ENCODE data around the gene MED15. TPM values are rescaled to one million over a fixed set of nuclear protein-coding genes. Genes with fewer than 3 reads are reported as not detected.

MED15 gene
- total and polyA plus RNA-seq, 12 donors: 33.8 to 66.8 (median 40.9) TPM

GRCh38 chr22:20531154-20531403, 23.7 kb downstream of the MED15 start:
- ATAC-seq: no peak
- no peaks in the 10 kb centered on the region for H3K27me3 ChIP-seq
- H3K4me3 ChIP-seq: no peak overlapping the region
- TF ChIP-seq, protein P1, sequence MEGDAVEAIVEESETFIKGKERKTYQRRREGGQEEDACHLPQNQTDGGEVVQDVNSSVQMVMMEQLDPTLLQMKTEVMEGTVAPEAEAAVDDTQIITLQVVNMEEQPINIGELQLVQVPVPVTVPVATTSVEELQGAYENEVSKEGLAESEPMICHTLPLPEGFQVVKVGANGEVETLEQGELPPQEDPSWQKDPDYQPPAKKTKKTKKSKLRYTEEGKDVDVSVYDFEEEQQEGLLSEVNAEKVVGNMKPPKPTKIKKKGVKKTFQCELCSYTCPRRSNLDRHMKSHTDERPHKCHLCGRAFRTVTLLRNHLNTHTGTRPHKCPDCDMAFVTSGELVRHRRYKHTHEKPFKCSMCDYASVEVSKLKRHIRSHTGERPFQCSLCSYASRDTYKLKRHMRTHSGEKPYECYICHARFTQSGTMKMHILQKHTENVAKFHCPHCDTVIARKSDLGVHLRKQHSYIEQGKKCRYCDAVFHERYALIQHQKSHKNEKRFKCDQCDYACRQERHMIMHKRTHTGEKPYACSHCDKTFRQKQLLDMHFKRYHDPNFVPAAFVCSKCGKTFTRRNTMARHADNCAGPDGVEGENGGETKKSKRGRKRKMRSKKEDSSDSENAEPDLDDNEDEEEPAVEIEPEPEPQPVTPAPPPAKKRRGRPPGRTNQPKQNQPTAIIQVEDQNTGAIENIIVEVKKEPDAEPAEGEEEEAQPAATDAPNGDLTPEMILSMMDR (IDR thresholded peaks at IDR 0.05): no peak
- H3K4me1 ChIP-seq: peaks cover 43 to 86% (median 72%) of the 10 kb centered on the region in 9 donors
- 5 to 20% methylated on average over 1 of the region's 1 CpG for WGBS, 2 donors
- H3K9me3 ChIP-seq: no peaks in the 10 kb centered on the region
- intact Hi-C loops (cut with DNase I): no loop called here
- no peak for DNase-seq
- H3K36me3 ChIP-seq: peaks cover 0 to 66% (median 4%) of the 10 kb centered on the region in 9 donors
- H3K27ac ChIP-seq: peak overlapping the region; percentile 11 to 82 (median 73)

GRCh38 chr22:20531404-20532201, 24.2 kb downstream of the MED15 start:
- intact Hi-C loops (cut with DNase I): no loop called here
- WGBS, 2 donors: 25 to 26% methylated on average over 15 of the region's 15 CpGs
- Histone ChIP-seq H3K36me3 (peaks cover 0 to 63% (median 4%) of the 10 kb centered on the region in 9 donors), H3K4me3 (no peak overlapping the region), H3K27me3 (no peaks in the 10 kb centered on the region), H3K9me3 (no peaks in the 10 kb centered on the region), H3K4me1 (peaks cover 48 to 86% (median 73%) of the 10 kb centered on the region in 9 donors), H3K27ac (peak overlapping the region; percentile 11 to 82 (median 73))
- DNase-seq (peak; percentile 52 to 53), ATAC-seq (peak; percentile 83 to 92 (median 86))
- TF ChIP-seq, protein P1 (IDR thresholded peaks at IDR 0.05): no peak

- DNase-seq (no peak), ATAC-seq (peak in 3 of 8 donors; percentile 2 to 7 (median 3))
- Histone ChIP-seq H3K4me3 (no peak overlapping the region), H3K4me1 (peaks cover 48 to 86% (median 73%) of the 10 kb centered on the region in 9 donors), H3K27ac (peak overlapping the region; percentile 11 to 82 (median 73)), H3K27me3 (no peaks in the 10 kb centered on the region), H3K36me3 (peaks cover 0 to 65% (median 6%) of the 10 kb centered on the region in 9 donors), H3K9me3 (no peaks in the 10 kb centered on the region)
- TF ChIP-seq, protein P1 (IDR thresholded peaks at IDR 0.05): no peak
- intact Hi-C loops (cut with DNase I): no loop called here
- 62 to 67% methylated on average over 10 of the region's 10 CpGs for WGBS, 2 donors
Observed at GRCh38 chr22:20532256-20532993, 25.0 kb downstream of the MED15 start.

- H3K4me3 ChIP-seq: no peak overlapping the region
- peak in 1 of 8 donors; percentile 12 for ATAC-seq
- H3K9me3 ChIP-seq: no peaks in the 10 kb centered on the region
- H3K4me1 ChIP-seq: peaks cover 48 to 84% (median 76%) of the 10 kb centered on the region in 9 donors
- H3K27me3 ChIP-seq: no peaks in the 10 kb centered on the region
- intact Hi-C loops (cut with DNase I): no loop called here
- peak overlapping the region in 9 of 10 donors; percentile 31 to 82 (median 73) for H3K27ac ChIP-seq
- 70 to 77% methylated on average over 11 of the region's 11 CpGs for WGBS, 2 donors
- peaks cover 0 to 65% (median 8%) of the 10 kb centered on the region in 9 donors for H3K36me3 ChIP-seq
- DNase-seq: no peak
- TF ChIP-seq, protein P1 (IDR thresholded peaks at IDR 0.05): peak in 1 of 9 donors; percentile 4
Observed at GRCh38 chr22:20533095-20533878, 25.9 kb downstream of the MED15 start.
